ENCODE data around the gene TMEM82.

DNA sequence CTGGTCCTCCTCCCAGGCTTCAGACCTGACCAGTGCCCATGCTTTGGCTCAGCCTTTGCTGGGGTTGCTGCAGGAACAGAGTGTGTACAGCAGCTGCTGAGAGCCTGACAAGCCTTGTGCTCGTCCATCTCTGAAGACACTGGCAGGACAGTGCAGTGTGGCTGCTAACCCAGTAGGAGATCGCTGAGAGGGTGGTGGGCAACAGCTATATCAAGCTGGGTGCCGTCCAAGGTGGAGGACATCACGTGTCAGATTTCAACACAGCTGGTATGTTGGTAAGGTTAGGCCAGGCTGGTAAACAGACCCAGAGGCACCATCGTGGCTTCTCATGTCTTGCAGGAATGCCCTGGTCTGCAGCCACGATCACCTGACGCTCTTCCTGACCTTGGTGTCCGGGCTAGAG lies 24.1 kb upstream of the TMEM82 start:
- TF ChIP-seq POLR2A (IDR thresholded peaks at IDR 0.05) (no peak), CTCF (IDR thresholded peaks at IDR 0.05) (no peak)
